Measurements from ENCODE around the gene AVL9. TPM values are rescaled to one million over a fixed set of nuclear protein-coding genes. Genes with fewer than 3 reads are reported as not detected.
"Not testable (repeated sequence)": the region's sequence is repeated elsewhere in the genome, so short reads cannot be mapped to it uniquely, and the experiment has no call there.

The AVL9 gene
- total and polyA plus RNA-seq, 12 donors, result 6.3 to 21.7 (median 15.1) TPM

DNA sequence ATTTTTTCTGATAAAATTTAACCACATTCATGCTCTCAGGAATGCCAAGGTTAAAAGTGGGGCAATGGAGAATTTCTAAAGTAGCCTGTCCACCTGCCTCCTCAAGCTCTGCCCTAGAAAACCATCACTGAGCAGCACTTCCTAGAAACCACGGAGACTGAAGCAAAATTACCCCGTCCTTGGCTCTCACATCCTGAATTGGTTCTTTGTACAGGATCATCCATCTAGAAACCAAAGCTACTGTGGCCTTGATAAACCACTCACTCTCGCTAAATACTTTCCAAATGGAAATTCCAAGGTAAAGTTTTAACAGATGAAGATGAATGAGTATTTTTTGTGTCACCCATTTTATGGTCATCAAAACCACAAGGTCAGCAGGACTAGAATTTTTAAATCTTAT, 96.6 kb downstream of the AVL9 start:
- 88 to 89% methylated on average over 3 of the region's 3 CpGs for WGBS, 2 donors
- Histone ChIP-seq H3K9me3 (no peaks in the 10 kb centered on the region), H3K36me3 (peaks cover 0 to 39% (median 5%) of the 10 kb centered on the region in 9 donors), H3K4me3 (no peak overlapping the region), H3K27ac (no peak overlapping the region), H3K4me1 (peaks cover 3 to 31% (median 26%) of the 10 kb centered on the region in 9 donors), H3K27me3 (no peaks in the 10 kb centered on the region)
- no peak for ATAC-seq
- intact Hi-C loops (cut with DNase I), result no loop called here
- no peak for DNase-seq
- TF ChIP-seq, protein P1, sequence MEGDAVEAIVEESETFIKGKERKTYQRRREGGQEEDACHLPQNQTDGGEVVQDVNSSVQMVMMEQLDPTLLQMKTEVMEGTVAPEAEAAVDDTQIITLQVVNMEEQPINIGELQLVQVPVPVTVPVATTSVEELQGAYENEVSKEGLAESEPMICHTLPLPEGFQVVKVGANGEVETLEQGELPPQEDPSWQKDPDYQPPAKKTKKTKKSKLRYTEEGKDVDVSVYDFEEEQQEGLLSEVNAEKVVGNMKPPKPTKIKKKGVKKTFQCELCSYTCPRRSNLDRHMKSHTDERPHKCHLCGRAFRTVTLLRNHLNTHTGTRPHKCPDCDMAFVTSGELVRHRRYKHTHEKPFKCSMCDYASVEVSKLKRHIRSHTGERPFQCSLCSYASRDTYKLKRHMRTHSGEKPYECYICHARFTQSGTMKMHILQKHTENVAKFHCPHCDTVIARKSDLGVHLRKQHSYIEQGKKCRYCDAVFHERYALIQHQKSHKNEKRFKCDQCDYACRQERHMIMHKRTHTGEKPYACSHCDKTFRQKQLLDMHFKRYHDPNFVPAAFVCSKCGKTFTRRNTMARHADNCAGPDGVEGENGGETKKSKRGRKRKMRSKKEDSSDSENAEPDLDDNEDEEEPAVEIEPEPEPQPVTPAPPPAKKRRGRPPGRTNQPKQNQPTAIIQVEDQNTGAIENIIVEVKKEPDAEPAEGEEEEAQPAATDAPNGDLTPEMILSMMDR (IDR thresholded peaks at IDR 0.05), result no peak

DNA sequence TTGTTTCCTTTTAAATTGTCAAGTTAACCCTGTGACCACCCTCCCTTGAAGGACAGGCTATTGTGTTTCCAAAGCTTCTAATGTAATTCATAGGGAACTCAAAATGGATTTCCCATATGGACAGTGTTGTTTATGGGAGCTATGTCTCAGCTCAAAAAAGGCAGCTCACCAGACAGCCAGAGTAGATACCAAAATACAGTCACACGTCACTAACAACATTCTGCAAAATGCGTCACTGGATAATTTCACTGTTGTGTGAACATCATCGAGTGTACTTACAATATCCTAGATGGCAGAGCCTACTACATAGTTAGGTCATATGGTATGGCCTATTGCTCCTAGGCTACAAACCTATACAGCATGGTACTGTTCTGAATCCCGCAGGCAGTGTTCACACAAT, 97.4 kb downstream of the AVL9 start:
- WGBS, 2 donors, result 87 to 89% methylated on average over 4 of the region's 4 CpGs
- no peak for ATAC-seq
- intact Hi-C loops (cut with DNase I), result no loop called here

DNA sequence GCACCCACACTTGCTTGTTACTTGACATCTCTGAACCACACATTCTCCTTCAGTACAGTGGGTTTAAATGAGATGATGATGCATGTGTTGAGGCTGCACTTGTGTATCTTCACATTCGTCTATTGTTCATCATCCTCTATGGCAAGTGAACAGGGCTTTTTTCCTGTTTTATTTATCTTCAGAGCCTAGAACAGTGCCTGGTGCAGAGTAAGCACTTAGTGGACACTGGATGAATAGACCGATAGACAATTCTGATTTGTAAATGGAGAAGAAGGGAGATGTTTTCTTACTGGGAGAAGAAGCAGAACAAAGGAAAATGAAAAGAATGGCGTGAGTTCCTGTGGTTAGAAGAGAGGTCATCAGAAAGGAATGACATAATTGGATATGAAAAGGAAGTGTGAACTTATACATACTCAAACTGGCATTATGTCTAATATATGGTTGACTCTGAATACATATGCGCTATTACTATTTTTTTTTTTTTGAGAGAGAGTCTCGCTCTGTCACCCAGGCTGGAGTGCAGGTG, 99.7 kb downstream of the AVL9 start:
- intact Hi-C loops (cut with DNase I), result no loop called here
- H3K4me3 ChIP-seq, result no peak overlapping the region
- peaks cover 0 to 27% (median under 1%) of the 10 kb centered on the region in 9 donors for H3K36me3 ChIP-seq
- no peak overlapping the region for H3K27ac ChIP-seq
- no peaks in the 10 kb centered on the region for H3K27me3 ChIP-seq
- no peak for DNase-seq
- peaks cover 0 to 10% (median 0%) of the 10 kb centered on the region in 11 donors for H3K9me3 ChIP-seq
- TF ChIP-seq, protein P1 (IDR thresholded peaks at IDR 0.05), result no peak
- 96 to 98% methylated on average over 5 of the region's 5 CpGs for WGBS, 2 donors
- H3K4me1 ChIP-seq, result no peaks in the 10 kb centered on the region
- no peak for ATAC-seq

More for the DNA sequence above, 97.4 kb downstream of the AVL9 start:
- Histone ChIP-seq H3K27ac (no peak overlapping the region), H3K4me3 (no peak overlapping the region), H3K4me1 (peaks cover 3 to 23% (median 18%) of the 10 kb centered on the region in 9 donors), H3K27me3 (no peaks in the 10 kb centered on the region), H3K9me3 (peaks cover 0 to 2% (median 0%) of the 10 kb centered on the region in 11 donors), H3K36me3 (peaks cover 0 to 39% (median 5%) of the 10 kb centered on the region in 9 donors)
- TF ChIP-seq, protein P1 (IDR thresholded peaks at IDR 0.05), result no peak
- no peak for DNase-seq

DNA sequence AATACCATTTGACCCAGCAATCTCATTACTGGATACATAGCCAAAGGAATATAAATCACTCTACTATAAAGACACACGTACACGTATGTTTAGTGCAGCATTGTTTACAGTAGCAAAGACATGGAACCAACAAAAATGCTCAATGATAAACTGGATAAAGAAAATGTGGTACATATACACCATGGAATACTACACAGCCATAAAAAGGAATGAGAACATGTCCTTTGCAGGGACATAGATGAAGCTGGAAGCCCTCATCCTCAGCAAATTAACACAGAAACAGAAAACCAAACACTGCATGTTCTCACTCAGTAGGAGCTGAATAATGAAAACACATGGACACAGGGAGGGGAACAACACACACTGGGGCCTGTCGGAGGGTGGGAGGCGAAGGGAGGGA, 105.9 kb downstream of the AVL9 start:
- H3K4me1 ChIP-seq; ATAC-seq; DNase-seq; H3K27ac ChIP-seq; H3K27me3 ChIP-seq; H3K36me3 ChIP-seq; intact Hi-C loops (cut with DNase I); H3K4me3 ChIP-seq: not testable (repeated sequence)
- WGBS, 2 donors, result 97 to 98% methylated on average over 4 of the region's 4 CpGs
- peaks cover 0 to 28% (median 0%) of the 10 kb centered on the region in 11 donors for H3K9me3 ChIP-seq

DNA sequence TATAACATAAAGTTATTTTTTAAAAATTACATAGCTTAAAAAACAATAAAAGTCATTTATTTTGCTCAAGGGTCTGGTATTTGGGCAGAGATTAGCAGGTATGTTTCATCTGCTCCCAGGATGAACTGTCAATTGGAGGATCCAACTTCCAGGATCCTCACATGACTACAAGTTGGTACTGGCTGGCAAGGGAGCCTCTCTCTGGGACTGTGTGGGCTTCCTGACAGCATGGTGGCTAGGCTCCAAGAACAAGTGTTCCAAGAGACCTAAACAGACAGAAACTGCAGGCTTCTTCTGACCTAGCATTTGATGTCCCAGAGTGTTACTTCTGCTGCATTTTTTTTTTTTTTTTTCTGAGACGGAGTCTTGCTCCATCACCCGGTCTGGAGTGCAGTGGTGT, 107.2 kb downstream of the AVL9 start:
- ATAC-seq (peak in 3 of 8 donors; percentile 70 to 74 (median 71)), DNase-seq (no peak)
- Histone ChIP-seq H3K27ac (no peak overlapping the region), H3K4me3 (no peak overlapping the region), H3K4me1 (no peaks in the 10 kb centered on the region), H3K36me3 (peaks cover 0 to 3% (median 0%) of the 10 kb centered on the region in 9 donors), H3K27me3 (no peaks in the 10 kb centered on the region), H3K9me3 (peaks cover 0 to 28% (median 0%) of the 10 kb centered on the region in 11 donors)
- 94% methylated on average over 2 of the region's 2 CpGs for whole genome bisulfite sequencing, 2 donors
- intact Hi-C loops (cut with DNase I), result no loop called here
- TF ChIP-seq, protein P1 (IDR thresholded peaks at IDR 0.05), result no peak

DNA sequence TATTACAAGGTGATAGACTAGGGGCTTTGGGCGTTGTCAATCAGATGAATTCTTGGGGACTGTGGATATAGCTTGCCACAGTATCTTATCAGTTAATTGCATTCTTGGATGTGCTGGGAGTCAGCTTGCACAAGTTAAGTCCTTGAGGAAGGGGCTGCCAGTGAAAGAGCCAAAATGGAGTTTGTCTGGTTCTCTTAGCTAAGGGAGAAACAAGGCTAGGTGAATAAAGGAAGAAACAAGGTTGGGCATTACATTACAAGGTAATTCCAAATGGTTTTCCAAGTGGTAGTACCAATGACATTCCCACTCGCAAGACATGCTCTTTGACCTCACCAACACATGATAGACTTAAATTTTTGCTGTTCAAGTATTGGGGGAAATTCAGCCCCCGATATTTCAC, 108.2 kb downstream of the AVL9 start:
- 85 to 93% methylated on average over 3 of the region's 3 CpGs for WGBS, 2 donors
- intact Hi-C loops (cut with DNase I), result not testable (repeated sequence)

DNA sequence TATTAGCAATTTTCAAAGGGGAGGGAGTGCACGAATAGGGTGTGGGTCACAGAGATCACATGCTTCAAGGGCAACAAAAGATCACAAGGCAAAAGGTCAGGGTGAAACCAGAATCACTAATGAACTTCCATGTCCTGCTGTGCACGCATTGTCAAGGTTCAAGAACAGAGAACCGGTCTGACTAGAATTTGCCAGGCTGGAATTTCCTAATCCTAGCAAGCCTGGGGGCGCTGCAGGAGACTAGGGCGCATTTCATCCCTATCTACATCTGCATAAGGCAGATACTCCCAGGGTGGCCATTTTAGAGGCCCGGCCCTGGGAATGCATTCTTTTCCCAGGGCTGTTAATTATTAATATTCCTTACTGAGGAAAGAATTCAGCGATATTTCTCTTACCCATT, 108.8 kb downstream of the AVL9 start:
- H3K4me3 ChIP-seq; H3K4me1 ChIP-seq; H3K27ac ChIP-seq; H3K27me3 ChIP-seq; ATAC-seq; intact Hi-C loops (cut with DNase I); H3K36me3 ChIP-seq; DNase-seq: not testable (repeated sequence)
- H3K9me3 ChIP-seq, result peaks cover 0 to 21% (median 0%) of the 10 kb centered on the region in 11 donors
- WGBS, 2 donors, result 90 to 91% methylated on average over 7 of the region's 7 CpGs

More for the DNA sequence above, 108.2 kb downstream of the AVL9 start:
- H3K36me3 ChIP-seq, ATAC-seq, DNase-seq, H3K27me3 ChIP-seq, H3K4me3 ChIP-seq, H3K27ac ChIP-seq, H3K4me1 ChIP-seq: not testable (repeated sequence)
- peaks cover 0 to 21% (median 0%) of the 10 kb centered on the region in 11 donors for H3K9me3 ChIP-seq

Measured in heart right ventricle (tissue), 16 donors.